EL (cell line): ENCODE measurements around the gene FOXJ1.

ENCODE experiments used
- DNase-seq: peaks from one replicate; pipeline ENCODE4 v3.0.0-alpha.2; 2016

The FOXJ1 gene

DNA sequence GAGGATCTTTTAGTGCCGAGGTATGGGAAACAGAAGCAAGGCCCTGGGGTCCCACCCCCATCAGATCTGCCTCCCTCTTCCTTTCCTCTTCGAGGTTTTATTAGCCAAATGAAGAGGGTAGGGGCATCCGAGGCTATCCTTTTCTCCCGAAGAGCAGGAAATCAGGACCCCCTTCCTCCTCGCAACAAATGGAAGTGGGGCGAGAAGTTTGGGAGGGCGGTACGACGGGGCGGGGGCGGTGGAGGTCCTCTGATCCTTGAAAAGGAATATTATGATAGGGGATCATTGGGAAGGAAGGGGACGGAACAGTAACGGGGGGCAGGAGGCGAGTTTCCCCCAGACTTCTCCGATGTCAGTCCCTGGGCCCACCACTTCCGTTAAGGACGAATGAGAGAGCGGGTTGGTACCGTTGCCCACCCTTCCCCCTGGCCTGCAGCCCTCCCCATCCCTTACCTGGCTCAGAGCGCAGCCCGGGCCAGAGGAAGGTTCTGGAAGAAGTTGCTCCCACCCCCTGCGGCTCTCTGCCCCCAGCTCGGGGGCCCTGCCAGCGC is 309 bp downstream of the FOXJ1 start:
- no peak for DNase-seq

DNA sequence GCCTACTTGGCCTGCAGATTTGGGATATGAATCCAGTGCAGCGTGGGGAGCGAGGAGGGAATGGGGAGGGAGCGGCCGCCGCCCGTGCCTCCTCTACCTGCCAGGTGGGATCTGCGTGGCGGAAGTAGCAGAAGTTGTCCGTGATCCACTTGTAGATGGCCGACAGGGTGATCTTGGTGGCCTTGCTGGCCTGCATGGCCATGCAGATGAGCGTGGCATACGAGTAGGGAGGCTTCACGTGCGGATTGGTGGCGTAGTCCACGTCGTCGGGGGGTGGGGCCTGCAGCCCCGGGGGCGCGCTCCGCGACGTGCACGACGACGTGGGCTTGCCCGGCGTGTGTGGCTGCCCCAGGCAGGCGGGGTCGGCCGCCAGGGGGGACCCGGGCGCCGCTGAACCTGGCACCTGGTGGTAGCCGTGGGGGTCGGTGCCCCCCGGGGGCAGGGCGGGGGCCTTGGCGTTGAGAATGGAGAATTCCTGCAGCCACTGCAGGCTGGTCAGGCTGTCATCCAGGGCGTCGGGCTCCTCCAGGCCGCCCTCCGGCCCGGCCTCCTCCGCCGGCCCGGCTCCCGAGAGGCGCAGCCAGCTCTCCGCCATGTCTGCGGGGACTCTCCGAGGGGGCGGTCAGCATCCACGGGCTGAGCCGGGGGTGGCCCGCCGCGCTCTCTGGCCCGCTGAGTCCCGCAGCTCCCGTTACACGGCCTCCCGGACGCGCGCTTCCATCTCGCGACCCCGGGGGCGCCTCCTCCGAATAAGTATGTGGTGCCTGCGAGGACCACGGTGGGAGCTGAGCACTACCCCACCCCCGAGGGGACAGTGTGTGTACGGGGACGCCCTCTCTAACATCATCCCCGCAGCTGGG is 1.0 kb downstream of the FOXJ1 start:
- no peak for DNase-seq

DNA sequence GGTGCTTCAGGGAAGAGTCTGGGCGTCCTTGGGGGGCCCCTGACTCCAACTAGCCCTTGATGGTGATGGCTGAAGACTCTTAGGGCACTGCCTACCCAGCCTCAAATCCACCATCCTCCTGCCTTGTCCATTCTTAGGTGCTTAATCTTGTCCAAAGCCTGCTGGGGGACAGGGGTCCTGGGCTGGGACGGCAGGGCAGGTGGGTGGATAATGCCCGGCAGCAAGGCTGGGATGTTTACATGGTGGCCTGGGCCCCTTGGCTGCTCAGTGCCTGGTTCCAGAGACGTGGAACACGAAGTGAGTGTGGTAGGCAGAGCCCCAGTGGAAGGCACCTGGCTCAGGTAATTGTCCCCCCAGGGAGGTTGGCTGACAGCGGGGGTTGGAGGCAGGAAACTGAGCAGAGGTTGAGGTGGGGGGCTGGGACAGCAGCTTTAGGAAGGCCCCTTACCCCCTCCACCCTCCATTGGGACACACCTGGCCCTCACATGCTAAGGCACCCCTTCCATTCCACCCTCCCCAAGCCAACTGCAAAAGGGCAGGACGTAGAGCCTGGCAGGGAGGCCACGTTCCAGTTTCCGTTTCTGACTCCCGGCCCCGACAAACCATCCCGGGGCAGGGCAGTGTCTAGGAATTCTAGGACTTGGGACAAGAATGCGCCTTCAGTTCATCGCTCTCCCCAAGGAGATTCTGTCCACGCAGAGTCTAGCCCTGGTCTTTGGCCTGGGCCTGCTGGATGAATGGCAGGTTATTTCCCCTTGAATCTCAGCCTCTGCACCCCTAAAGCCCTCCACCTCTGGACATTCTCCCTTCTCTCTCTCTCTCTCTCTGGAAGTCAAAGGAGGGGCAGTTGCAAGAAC is 1.9 kb downstream of the FOXJ1 start:
- no peak for DNase-seq

DNA sequence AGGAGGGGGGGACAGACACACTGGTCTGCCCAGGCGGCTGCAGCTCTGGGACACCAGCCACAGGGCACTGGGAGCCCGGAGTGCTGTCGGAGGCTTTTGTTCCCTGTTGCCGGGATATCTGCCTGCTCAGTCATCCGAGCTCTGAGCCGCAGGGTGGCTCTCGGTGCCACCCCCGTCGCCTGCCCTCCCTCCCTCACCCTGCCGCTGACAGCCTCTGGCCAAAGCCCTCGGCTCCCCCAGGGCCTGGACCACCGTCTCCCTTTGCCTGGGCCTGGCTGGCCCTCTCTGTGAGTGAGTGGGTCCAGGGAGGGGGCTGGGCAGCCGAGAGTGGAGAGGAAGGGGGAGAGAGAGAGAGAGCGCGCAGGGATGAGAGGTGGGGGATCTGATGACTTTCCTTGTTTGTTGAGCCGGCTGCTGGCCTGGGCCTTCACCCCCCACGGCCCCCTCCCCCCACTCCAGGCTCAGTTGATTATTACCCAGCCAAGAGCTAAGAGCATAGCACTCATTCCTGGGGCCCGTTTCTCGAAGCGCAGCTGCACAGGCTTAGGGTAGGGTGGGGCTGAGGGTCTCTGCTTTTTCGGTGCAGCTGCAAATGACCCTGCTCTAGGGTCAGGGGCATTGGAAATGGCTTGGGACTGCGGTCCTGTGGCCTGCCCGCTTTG is 2.7 kb downstream of the FOXJ1 start:
- DNase-seq, result no peak

DNA sequence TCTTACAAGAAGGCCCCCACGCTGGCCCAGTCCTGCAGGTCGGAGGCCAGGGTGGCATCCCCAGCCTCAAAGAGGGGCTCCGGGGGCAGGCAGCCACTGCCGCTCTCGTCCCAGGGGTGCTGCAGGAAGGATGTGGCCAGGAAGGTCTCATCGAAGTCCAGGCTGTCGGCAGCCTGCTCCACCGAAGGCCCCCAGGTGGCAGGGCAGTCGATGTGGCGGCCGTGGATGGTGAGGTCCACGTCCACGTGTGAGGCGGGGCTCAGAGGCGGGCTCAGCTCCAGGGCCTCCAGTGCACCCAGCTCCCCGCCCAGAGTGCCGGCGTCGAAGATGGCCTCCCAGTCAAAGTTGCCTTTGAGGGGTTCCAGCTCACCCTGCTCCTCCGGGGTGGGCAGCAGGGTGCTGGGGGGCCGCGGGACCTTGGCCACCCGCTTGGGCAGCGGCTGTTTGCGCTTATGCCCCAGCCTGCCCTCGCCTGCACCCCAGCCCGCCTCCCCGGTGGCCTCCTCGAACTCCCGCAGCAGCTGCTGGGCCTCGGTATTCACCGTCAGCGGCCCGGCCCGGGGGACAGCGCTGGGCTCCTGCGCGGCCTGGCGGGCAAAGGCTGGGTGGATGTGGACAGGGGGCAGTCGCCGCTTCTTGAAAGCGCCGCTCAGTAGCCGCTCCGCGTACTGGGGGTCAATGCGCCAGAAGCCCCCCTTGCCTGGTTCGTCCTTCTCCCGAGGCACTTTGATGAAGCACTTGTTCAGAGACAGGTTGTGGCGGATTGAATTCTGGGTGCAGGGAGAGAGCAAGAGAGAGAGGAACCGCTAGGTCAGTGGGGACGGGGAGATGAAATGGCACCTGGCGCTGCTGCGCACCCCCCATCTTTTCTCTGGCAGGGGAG is 3.5 kb downstream of the FOXJ1 start:
- no peak for DNase-seq

DNA sequence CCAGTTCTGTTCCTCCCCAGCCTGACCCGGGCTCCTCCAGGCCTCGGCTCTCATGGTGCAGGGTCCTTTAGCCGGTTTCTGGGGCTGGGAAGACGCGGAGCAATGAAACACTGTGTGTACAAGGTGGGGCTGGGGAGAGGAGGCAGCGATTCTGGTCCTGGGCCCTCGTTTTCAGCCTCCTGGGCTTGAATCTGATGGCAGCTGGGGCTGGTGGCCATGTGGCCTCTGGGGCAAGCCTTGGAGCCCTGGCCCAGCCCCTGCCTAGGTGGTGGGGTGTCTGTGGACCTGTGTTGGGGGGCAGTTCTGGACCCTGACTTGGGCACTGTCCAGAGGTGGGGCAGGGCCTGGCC is 4.1 kb downstream of the FOXJ1 start:
- no peak for DNase-seq

DNA sequence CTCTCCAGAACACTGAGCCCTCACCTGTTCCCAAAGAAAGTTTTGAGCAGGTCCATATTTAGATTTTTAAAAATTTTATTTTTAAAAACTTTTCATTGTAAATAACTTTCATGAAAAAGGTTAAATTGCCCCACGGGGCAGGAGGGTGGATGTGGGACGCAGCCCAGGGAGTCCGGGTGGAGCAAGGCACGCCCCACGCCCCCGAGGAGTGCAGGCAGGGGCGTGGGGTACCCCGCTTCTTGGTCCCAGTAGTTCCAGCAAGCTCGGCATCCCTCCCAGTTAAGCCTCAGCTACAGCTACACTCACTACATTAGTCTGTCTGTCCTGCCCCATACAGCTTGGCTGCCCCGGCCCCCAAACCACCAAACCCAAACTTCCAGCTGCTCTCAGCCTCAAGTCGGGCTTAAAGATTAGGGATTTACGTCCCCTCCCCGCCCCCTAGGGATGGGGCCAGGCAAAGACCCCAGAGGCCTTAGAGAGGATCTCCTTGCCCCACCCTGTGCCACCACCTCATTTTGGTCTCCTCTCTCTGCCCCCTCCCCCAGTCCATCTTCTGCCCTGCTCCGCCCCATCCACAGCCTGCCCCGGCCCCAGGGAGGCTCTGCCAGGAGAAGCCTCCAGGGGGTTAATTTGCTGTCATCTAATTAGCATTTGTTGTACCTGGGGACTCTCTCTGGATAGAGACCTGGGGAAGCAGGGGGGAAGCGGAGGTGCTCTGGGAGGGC is 4.6 kb downstream of the FOXJ1 start:
- DNase-seq, result no peak

DNA sequence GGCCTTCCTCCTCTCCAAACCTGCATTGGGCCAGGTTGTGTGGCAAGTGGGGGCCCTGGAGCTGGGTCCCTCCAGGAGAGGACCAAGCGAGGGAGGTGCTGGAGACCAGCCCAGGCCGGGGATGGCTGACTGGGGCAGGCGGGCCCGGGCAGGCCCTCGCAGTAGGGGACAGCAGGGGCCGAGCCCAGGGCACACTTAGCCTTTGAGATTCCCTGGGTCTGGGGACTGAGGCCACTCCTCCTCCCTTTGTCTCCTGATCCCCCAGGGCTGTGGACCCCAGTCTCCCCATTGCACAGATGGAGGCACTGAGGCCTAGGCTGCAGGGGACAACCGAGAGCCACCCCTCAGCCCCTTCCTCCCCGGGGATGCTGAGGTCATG is 5.2 kb downstream of the FOXJ1 start:
- DNase-seq, result no peak

DNA sequence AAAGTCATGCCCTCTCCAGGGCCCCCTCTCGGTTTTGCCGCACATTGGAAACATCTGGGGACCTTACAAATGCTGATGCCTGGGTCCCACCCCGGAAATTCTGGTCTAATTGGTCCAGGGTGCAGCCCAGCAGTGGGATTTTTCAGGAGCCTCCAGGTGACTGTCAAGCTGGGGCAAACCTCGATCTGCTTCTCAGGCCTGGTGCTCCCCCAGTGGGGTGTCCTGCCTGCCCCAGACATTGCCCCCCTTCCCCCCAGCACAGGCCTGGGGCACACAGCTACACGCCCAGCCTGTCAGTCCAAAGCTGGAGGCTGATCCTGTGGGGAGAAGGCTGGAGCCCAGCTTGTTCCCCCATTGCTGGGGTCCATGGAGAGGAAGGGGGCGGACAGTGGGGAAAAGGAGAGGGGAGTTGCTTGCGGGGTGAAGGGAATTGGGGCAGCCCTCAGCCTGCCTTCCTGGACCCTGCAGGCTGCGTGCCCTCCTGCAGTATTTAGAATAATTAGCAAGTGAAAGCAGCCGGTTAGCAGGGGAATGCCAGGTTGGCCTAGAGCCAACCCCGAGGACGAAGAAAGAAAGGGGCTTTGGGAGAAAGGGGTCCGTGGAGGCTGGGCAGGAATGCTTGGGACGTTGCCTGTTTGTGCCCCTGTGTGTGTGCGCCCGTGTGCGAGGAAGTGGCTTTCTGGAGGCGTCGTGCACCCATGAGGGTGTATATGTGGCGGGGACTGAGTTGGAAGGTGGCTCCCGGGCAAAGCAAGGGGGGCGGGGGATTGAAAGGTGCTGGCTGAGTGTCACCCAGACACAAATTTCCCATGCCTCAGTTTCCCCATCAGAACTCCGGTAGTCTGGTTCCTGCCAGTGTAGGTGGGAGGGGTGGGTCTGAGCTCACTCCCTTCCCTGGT is 5.9 kb downstream of the FOXJ1 start:
- no peak for DNase-seq

DNA sequence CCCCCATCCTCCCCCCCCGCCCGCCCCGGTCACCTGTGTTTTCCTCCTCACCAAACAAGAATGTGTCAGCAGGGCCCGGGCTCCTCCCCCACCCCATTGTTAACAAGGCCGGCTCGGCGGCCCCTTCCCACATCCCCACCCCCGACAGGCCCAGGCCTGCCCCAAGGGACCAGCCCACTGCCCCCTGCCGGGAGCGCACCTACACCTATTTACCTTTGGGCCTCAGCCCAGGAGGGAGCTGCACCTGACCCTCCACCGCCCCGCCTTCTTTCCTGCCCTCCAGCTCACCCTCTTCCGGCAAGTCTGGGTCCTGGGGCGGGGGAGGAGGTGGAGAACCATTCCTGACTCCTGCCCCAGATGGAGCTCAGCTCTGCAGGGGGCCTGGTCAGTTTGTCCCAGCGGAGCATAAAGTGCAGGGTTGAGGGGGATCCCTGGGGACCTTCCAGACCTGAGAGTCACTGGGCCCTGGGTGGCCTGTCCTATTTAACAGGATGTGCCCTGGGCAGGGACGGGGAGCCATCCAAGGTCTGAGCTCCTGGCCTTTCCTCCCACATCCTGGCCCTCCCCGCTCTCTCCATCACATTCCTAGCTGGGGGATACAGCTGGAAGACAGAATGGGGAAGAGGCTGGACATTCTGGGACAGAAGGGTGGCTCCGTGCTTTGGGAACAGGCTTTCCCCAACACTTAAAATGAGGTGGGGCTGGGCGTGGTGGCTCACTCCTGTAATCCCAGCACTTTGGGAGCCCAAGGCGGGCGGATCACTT is 8.3 kb downstream of the FOXJ1 start:
- DNase-seq, result no peak

DNA sequence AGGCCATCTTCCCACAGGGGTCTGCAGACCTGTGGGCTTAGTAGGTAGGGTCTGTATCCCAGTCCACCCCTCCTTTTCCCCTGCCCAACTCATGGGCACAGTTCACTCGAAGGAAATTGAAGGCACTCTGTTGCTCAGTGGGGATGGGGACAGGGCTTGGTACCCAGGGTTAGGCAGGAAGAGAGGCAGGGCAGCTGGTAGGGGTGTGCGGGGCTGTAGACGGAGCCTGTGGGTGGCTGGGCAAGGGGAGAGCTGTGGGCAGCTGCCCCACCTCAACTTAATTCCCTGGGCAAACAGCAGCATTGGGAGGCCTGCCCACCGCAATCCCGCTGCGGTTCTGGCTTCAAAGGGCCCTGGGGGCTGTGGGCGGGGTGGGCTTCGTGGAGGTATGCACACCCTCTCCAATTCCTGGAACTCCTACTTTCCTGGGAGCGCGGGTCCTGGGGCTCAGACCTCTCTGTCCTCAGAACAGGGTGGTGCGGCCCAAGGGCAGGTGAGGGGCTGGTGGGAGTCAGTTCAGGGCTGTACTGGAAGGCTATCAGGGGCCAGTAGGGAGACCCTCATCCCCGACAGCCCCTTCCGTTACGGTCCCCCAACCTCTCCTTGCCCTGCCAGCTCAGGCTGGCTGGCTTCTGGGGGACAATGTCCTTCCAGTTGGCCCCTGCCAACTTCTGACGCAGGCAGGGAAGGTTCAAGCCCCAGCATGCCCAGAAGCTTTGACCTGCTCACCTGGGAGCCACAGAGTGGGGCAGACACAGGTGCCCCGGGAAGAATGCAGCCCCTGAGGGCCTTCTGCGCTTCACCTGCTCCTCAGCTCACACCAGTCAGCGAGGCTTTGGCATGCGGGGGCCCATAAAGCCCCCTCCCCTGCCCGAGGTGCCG is 9.1 kb downstream of the FOXJ1 start:
- DNase-seq, result no peak

DNA sequence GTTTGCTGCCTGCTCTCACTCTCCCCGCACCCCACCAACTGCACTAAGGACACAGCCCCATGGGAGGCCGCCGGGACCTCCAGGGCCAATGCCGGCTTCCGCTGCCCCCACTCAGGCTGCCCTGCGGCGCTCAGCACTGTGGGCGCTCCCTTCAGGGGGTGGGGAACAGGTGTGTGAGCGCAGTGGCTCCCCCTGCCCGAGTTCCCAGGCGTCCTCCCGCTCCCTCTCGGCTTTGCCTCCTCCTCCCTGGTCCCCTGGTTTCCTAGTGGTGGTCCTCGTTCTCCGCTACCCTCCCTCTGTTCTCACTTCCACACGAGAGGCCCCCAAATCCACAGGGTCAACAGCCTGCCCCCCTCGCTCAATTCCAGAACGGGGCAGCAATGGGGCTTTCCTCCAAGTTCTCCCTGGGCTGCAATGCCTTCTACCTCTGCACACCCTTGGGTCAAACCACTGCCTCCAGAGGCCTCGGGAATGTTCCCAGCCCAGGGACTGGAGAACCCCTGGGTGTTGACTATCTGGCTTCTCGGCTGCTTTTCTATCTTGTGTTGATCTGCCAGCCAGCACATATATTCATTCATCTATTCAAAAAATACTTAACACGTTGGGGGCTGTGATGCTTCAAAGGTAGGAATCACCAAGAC is 9.9 kb downstream of the FOXJ1 start:
- DNase-seq, result no peak

DNA sequence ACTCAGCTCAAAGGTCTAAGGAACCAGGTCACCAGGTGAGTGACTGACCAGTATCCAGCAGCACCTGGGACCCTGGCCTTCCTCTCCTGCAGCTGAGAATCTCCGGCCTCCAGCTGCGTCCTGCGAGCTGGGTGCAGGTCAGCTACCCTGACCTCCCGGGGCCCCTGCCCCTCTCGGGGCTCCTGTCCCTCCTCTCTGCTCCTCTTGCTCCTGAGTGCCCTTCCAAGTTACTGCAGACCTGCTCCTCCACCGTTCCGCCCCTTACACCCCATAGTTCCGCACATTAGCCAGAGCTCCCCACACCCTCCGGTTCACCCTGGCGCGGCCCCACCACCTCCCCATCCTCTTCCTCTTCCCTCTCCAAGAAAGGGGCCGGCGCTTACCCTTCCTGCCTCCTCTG is 10.6 kb downstream of the FOXJ1 start:
- DNase-seq, result no peak

DNA sequence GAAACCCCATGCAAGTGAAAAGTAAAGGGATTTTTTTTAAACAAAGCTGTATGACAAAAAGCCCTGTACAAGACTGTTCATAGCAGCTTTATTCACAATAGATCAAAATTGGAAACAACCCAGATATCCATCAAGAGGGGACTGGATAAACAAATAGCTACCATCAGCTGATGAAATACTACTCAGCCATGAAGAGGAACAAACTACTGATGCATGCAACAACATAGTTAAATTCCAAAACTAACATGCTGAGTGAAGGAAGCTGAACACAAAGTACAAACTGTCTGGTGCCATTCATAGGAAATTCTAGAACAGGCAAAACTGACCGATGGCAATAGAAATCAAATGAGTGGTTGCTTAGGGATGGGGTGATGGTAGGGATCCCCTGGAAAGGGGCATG is 15.1 kb downstream of the FOXJ1 start:
- DNase-seq, result no peak

DNA sequence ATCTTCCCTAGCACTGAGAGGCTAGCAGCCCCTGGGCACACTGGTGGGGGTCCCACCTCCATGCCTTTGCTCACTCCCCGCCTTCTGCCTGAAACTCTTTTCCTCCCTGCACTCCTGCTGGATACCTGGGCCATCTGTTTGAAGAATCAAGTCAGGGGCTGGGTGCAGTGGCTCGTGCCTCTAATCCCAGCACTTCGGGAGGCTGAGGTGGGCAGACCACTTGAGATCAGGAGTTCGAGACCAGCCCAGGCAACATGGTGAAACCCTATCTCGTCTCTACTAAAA is 15.7 kb downstream of the FOXJ1 start:
- no peak for DNase-seq

DNA sequence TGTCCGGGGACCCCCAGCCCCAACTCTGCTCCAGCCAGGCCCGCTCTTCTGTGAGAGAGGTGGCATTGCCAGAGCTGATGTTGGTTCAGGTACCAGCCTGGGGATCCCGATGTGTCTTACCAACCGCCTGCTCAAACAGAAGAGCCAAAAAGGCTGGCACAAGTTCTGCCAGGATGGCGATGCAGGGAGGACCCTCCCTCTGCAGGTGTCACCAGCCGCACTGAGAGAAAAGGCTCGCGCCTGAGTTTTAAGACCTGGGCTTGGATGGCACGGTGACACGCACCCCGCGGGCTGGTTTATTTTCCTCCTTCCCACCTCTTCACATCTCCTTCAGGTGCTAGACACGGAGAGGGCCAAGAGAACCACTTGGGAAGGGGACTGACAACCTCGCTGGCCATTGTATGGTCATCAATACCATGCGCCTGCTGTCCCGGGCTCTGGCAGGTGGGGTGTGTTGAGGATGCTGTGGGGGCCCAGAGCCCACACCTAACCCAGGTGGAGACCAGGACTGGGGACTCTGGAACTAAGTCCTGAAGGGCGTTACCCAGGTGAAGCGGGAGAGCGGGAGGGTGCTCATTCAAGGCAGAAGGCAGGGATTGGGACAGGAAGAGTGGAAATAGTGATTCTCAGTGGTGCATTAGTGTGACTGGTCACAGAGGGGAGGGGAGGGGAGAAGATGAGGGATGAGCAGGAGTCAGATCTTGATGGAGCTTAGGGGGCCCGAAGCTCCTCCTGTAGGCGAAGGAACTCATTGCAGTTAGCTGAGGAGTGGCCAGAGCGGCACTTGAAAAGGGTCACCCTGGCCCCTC is 16.3 kb downstream of the FOXJ1 start:
- DNase-seq, result peak; percentile 22

DNA sequence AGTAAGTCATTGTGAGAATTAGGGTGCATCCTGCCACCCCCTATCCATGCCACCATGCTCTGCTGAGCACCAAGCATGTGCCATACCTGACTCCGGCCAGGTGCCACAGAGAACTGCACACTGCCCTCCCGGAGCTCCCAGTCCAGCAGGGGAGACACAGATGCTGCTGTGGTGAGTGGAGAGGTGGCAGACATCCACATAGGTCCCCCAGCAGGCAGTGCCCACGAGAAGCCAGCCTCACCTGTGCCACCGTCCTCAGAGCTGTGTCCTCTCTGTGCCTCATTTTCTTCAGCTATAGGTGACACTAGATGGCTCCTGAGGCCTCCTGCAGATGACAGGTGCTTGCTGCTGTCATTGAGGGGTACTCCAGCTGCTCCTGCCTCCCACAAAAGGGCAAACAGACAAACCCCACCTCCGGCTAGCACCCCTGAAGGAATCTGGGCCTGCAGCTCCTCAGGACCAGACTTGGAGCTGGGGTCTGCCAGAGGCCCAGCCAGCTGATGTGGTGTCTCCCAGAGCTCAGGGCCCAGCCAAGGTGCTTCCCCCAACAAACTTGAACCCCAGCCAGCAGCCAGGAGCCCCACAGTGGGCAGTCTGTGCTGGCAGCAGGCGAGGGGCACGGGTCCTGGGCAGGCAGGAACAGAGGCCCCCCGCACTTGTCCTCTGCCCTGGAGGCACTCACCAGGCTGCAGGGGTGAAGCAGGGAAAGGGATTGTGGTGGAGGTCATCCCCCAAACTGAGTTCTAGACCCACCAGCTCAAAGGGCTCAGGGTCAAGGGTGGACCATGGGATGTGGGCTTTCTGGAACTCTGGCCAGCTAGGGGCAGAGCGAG is 17.1 kb downstream of the FOXJ1 start:
- no peak for DNase-seq
